ENCODE results near the gene SIDT1. TPM values are rescaled to one million over a fixed set of nuclear protein-coding genes. Genes with fewer than 3 reads are reported as not detected.

The SIDT1 gene
- total and polyA plus RNA-seq, 5 donors = 0.16 to 1.9 (median 0.66) TPM

DNA sequence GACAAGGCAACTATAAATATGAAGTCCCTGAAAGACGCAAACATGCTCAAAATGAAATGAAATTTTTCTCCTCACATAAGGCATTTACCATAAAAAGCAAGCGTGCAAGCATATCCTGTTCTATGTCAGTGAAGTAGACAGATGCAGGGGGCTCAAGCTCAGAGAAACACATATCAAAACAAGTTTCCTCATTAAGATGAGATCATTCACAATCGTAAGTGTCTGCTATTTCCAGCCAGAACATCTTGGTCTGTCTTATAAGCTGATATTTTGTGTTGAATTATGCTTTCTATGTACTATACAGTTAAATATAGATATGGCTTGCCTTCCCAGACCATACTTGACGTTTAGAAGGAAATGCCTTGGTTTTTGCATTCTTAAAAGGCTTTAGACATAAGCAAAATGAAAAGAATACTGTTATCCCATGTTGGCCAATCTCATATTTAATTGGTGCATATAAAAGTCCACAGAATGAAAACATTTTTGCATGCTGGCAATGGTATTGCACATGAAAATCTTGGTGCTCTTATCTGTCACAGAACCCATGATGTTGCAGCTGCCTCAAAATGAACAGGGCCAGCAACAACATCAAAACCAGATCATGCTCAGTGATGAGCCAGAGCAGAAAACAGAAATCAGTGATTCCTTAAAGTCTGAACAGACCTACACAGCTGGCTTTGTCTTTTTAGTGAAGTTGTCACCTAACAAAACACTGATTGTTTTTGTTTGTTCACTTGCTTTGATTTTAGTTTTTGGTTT is 65.4 kb downstream of the SIDT1 start:
- intact Hi-C loops (cut with DNase I) = no loop called here
- no peaks in the 10 kb centered on the region for H3K9me3 ChIP-seq (ENCODE audit: control insufficient read depth, low read length)
- no peak for ATAC-seq
- H3K27ac ChIP-seq (ENCODE audit: low read length) = no peak overlapping the region
- DNase-seq = no peak
- no peaks in the 10 kb centered on the region for H3K27me3 ChIP-seq (ENCODE audit: control insufficient read depth, insufficient read depth)
- H3K4me1 ChIP-seq (ENCODE audit: control insufficient read depth, insufficient read depth, low read length) = no peaks in the 10 kb centered on the region
- 36% methylated on average over 4 of the region's 4 CpGs for WGBS
- no peak overlapping the region for H3K4me3 ChIP-seq (ENCODE audit: low read length)

- no peaks in the 10 kb centered on the region for H3K4me1 ChIP-seq (ENCODE audit: control insufficient read depth, insufficient read depth, low read length)
- ATAC-seq (peak; percentile 55 to 91), DNase-seq (peak; percentile 40 to 81 (median 69))
- WGBS = 61% methylated on average over 2 of the region's 2 CpGs
- no peaks in the 10 kb centered on the region for H3K9me3 ChIP-seq (ENCODE audit: control insufficient read depth, low read length)
- no peaks in the 10 kb centered on the region for H3K27me3 ChIP-seq (ENCODE audit: control insufficient read depth, insufficient read depth)
- H3K4me3 ChIP-seq (ENCODE audit: low read length) = no peak overlapping the region
- H3K27ac ChIP-seq (ENCODE audit: low read length) = no peak overlapping the region
- intact Hi-C loops (cut with DNase I) = no loop called here
These were observed 68.2 kb downstream of the SIDT1 start for GRCh38 chr3:113600418-113601182.

- intact Hi-C loops (cut with DNase I) = no loop called here
- no peak overlapping the region for H3K27ac ChIP-seq (ENCODE audit: low read length)
- 91% methylated on average over 2 of the region's 2 CpGs for WGBS
- H3K9me3 ChIP-seq (ENCODE audit: control insufficient read depth, low read length) = no peaks in the 10 kb centered on the region
- ATAC-seq = no peak
- no peaks in the 10 kb centered on the region for H3K27me3 ChIP-seq (ENCODE audit: control insufficient read depth, insufficient read depth)
- H3K4me1 ChIP-seq (ENCODE audit: control insufficient read depth, insufficient read depth, low read length) = no peaks in the 10 kb centered on the region
- no peak for DNase-seq
- no peak overlapping the region for H3K4me3 ChIP-seq (ENCODE audit: low read length)
These were observed 68.9 kb downstream of the SIDT1 start for GRCh38 chr3:113601240-113601639.

GRCh38 chr3:113602256-113602655 is 69.9 kb downstream of the SIDT1 start:
- no peaks in the 10 kb centered on the region for H3K27me3 ChIP-seq (ENCODE audit: control insufficient read depth, insufficient read depth)
- H3K9me3 ChIP-seq (ENCODE audit: control insufficient read depth, low read length) = no peaks in the 10 kb centered on the region
- 91% methylated on average over 2 of the region's 2 CpGs for WGBS
- no peak overlapping the region for H3K4me3 ChIP-seq (ENCODE audit: low read length)
- H3K27ac ChIP-seq (ENCODE audit: low read length) = no peak overlapping the region
- ATAC-seq = no peak
- H3K4me1 ChIP-seq (ENCODE audit: control insufficient read depth, insufficient read depth, low read length) = no peaks in the 10 kb centered on the region
- DNase-seq = no peak
- intact Hi-C loops (cut with DNase I) = no loop called here

DNA sequence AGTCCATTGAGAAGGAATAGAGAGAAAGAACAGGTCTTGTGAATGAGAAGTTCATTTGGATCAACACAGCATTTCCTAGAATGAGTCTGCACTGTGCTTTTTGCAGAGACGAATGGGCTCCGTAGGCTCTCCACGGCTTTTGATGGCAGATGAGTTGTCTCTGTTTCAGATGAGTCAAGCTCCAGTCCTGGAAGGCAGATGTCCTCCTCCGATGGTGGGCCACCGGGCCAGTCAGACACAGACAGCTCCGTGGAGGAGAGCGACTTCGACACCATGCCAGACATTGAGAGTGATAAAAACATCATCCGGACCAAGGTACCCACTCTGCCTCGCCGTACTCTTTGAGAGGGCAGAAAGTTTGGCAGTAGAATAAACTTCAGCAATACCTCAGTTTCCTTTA is 70.5 kb downstream of the SIDT1 start:
- Histone ChIP-seq H3K27ac (ENCODE audit: low read length) (no peak overlapping the region), H3K9me3 (ENCODE audit: control insufficient read depth, low read length) (no peaks in the 10 kb centered on the region), H3K4me3 (ENCODE audit: low read length) (no peak overlapping the region), H3K4me1 (ENCODE audit: control insufficient read depth, insufficient read depth, low read length) (no peaks in the 10 kb centered on the region), H3K27me3 (ENCODE audit: control insufficient read depth, insufficient read depth) (no peaks in the 10 kb centered on the region)
- 94% methylated on average over 11 of the region's 11 CpGs for WGBS
- ATAC-seq = no peak
- DNase-seq = no peak
- intact Hi-C loops (cut with DNase I) = no loop called here

DNA sequence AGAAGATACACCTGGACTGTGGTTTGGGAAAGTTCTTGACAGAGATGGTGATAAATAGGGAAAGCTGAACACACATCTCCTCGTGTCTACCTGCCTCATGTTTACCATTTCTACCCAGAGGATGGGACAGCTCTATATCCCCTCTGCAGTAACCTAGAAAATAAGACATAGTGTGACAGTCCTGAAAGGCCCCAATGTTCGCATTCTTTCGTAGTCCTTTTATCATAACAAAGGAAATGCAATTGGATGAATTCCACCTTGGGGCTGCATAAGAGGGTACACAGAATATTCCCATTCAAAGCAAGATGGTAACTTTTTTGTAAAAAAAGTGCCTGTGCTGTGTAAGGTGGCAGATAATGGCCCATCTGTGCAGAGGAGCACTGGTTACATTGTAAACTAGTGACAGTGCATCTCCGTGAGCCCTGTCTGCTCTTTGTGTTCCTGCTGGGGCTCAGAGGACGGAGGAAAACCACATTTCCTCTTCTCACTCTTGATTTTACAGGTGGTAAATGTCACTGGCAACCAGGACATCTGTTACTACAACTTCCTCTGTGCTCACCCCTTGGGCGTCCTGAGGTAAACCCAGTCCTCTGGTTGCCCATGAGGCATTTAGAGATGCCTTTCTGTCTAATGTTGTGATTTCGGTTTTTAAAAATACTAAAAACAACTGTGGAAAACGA is 74.3 kb downstream of the SIDT1 start:
- intact Hi-C loops (cut with DNase I) = no loop called here
- 54% methylated on average over 8 of the region's 8 CpGs for WGBS
- Histone ChIP-seq H3K4me3 (ENCODE audit: low read length) (no peak overlapping the region), H3K9me3 (ENCODE audit: control insufficient read depth, low read length) (no peaks in the 10 kb centered on the region), H3K27ac (ENCODE audit: low read length) (no peak overlapping the region), H3K27me3 (ENCODE audit: control insufficient read depth, insufficient read depth) (no peaks in the 10 kb centered on the region), H3K4me1 (ENCODE audit: control insufficient read depth, insufficient read depth, low read length) (no peaks in the 10 kb centered on the region)
- DNase-seq (no peak), ATAC-seq (no peak)

DNA sequence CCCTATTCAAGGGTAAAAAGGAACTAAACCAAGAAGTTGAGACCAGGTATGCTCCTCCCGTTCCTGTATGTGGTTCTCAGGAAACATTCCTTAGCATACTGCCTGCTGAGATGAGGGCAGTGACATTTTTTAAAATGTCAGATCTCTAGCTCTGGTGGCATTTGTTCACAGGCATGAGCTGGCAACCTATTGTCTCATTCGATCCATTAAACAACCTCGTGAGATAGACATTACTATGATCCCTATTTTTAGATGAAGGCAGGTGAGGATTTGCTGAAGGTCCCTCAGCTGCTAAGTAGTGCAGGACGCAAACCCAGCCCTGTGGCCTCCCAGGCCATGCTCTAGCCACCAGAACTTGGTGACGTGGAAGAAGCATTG is 74.9 kb downstream of the SIDT1 start:
- no peaks in the 10 kb centered on the region for H3K27me3 ChIP-seq (ENCODE audit: control insufficient read depth, insufficient read depth)
- intact Hi-C loops (cut with DNase I) = no loop called here
- H3K4me3 ChIP-seq (ENCODE audit: low read length) = no peak overlapping the region
- ATAC-seq (no peak), DNase-seq (no peak)
- H3K27ac ChIP-seq (ENCODE audit: low read length) = no peak overlapping the region
- 72% methylated on average over 5 of the region's 5 CpGs for WGBS
- no peaks in the 10 kb centered on the region for H3K4me1 ChIP-seq (ENCODE audit: control insufficient read depth, insufficient read depth, low read length)
- no peaks in the 10 kb centered on the region for H3K9me3 ChIP-seq (ENCODE audit: control insufficient read depth, low read length)

GRCh38 chr3:113614402-113614801 is 82.0 kb downstream of the SIDT1 start:
- Histone ChIP-seq H3K4me1 (ENCODE audit: control insufficient read depth, insufficient read depth, low read length) (peaks cover 2% of the 10 kb centered on the region), H3K4me3 (ENCODE audit: low read length) (no peak overlapping the region), H3K27me3 (ENCODE audit: control insufficient read depth, insufficient read depth) (no peaks in the 10 kb centered on the region), H3K9me3 (ENCODE audit: control insufficient read depth, low read length) (no peaks in the 10 kb centered on the region), H3K27ac (ENCODE audit: low read length) (no peak overlapping the region)
- intact Hi-C loops (cut with DNase I) = no loop called here
- ATAC-seq (peak; percentile 59 to 62), DNase-seq (no peak)
- 34% methylated on average over 5 of the region's 5 CpGs for WGBS

GRCh38 chr3:113615976-113616375 is 83.6 kb downstream of the SIDT1 start:
- H3K27ac ChIP-seq (ENCODE audit: low read length) = no peak overlapping the region
- peak in 2 of 3 donors; percentile 49 to 71 for DNase-seq
- H3K4me3 ChIP-seq (ENCODE audit: low read length) = no peak overlapping the region
- 52% methylated on average over 4 of the region's 4 CpGs for WGBS
- ATAC-seq = peak; percentile 56 to 68
- no peaks in the 10 kb centered on the region for H3K27me3 ChIP-seq (ENCODE audit: control insufficient read depth, insufficient read depth)
- H3K9me3 ChIP-seq (ENCODE audit: control insufficient read depth, low read length) = no peaks in the 10 kb centered on the region
- peaks cover 2% of the 10 kb centered on the region for H3K4me1 ChIP-seq (ENCODE audit: control insufficient read depth, insufficient read depth, low read length)
- intact Hi-C loops (cut with DNase I) = no loop called here

- Histone ChIP-seq H3K4me1 (ENCODE audit: control insufficient read depth, insufficient read depth, low read length) (peaks cover 2% of the 10 kb centered on the region), H3K4me3 (ENCODE audit: low read length) (no peak overlapping the region), H3K9me3 (ENCODE audit: control insufficient read depth, low read length) (no peaks in the 10 kb centered on the region), H3K27me3 (ENCODE audit: control insufficient read depth, insufficient read depth) (no peaks in the 10 kb centered on the region), H3K27ac (ENCODE audit: low read length) (no peak overlapping the region)
- DNase-seq (no peak), ATAC-seq (no peak)
- 90% methylated on average over 2 of the region's 2 CpGs for WGBS
- intact Hi-C loops (cut with DNase I) = loop anchor here in 1 of 4 donors (2.0 kb wide), 1 partner anchor 77 kb away; no protein-coding TSS in a partner anchor
These were observed 85.4 kb downstream of the SIDT1 start for GRCh38 chr3:113617726-113618125.

DNA sequence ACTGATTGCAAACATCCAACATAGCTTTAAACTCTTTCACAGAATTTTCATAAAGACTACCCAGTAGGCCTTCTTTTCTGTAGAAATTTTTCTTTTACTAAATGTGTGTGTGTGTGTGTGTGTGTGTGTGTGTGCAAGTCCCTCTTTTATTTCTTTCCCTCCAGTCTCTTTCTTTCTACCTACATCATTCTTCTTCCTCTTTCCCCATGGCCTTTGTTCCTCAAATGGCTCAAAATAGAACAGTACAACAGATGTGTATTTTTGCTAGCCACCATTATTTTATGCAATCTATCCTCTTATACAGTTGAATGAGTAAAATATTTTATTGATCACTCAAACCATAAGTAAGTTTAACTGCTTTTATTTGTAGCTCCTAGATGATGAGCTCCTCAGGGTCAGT is 87.7 kb downstream of the SIDT1 start:
- ATAC-seq = no peak
- Histone ChIP-seq H3K9me3 (ENCODE audit: control insufficient read depth, low read length) (no peaks in the 10 kb centered on the region), H3K4me1 (ENCODE audit: control insufficient read depth, insufficient read depth, low read length) (no peaks in the 10 kb centered on the region), H3K4me3 (ENCODE audit: low read length) (no peak overlapping the region), H3K27ac (ENCODE audit: low read length) (no peak overlapping the region), H3K27me3 (ENCODE audit: control insufficient read depth, insufficient read depth) (no peaks in the 10 kb centered on the region)
- no peak for DNase-seq
- intact Hi-C loops (cut with DNase I) = loop anchor here in 2 of 4 donors (10.0 kb wide), 1 partner anchor 125 kb away; no protein-coding TSS in a partner anchor

Data from right cardiac atrium (tissue), 5 donors.